Cardiac fibroblast (primary cell): ENCODE measurements around the gene FAH.

Source experiments
- DNase-seq, 2 donors: peaks; one replicate each; pipeline versions ENCODE4 v3.0.0 to v3.0.0-alpha.2; 2010; ENCODE audit warnings: low read depth in 2 of 2
- H3K4me3 ChIP-seq, 2 donors: replicated peaks in 1 of 2; 1 replicate in 1 of 2; 2 replicates in 1 of 2; pipeline ENCODE4 v1.5.1; 2011; ENCODE audit warnings: low read depth in 2 of 2, low read length in 2 of 2, mild to moderate bottlenecking in 2 of 2, moderate library complexity in 1 of 2
- CTCF ChIP-seq: IDR thresholded peaks from one replicate; pipeline ENCODE4 v1.5.1; 2011; ENCODE audit warnings: low read depth, mild to moderate bottlenecking, low read length, inconsistent platforms

FAH gene

GRCh38 chr15:80234883-80235282, 82.1 kb downstream of the FAH start:
- no peak overlapping the region for H3K4me3 ChIP-seq
- TF ChIP-seq CTCF = peak; percentile 70
- DNase-seq = peak; percentile 50 to 53
